Measurements from ENCODE around the gene KCTD7. TPM values are rescaled to one million over a fixed set of nuclear protein-coding genes. Genes with fewer than 3 reads are reported as not detected.
"Not testable (repeated sequence)": the region's sequence is repeated elsewhere in the genome, so short reads cannot be mapped to it uniquely, and the experiment has no call there.

KCTD7 gene
- total and polyA plus RNA-seq, 4 donors = 21.7 to 52.7 (median 38.7) TPM

DNA sequence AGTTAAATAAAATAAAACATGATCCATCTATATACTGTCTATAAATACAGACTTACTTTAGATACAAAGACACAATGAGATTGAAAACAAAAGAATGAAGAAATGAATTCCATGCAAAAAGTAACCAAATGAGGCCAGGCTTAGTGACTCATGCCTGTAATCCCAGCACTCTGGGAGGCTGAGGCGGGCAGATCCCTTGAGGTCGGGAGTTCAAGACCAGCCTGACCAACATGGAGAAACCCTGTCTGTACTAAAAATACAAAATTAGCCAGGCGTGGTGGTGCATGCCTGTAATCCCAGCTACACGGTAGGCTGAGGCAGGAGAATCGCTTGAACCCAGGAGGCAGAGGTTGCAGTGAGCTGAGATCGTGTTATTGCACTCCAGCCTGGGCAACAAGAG lies 59.0 kb downstream of the KCTD7 start:
- not testable (repeated sequence) for DNase-seq (ENCODE audit: low read depth in 4 of 6, low spot score in 6 of 6); H3K27ac ChIP-seq (ENCODE audit: low read depth, low read length); H3K4me3 ChIP-seq (ENCODE audit: low read depth, low read length); H3K9me3 ChIP-seq (ENCODE audit: control insufficient read depth, insufficient read depth, low read length); H3K27me3 ChIP-seq (ENCODE audit: control insufficient read depth, insufficient read depth, low read length); H3K36me3 ChIP-seq (ENCODE audit: control insufficient read depth, insufficient read depth, low read length)
- peaks cover 11% of the 10 kb centered on the region for H3K4me1 ChIP-seq (ENCODE audit: control insufficient read depth, insufficient read depth, low read length)
- WGBS (ENCODE audit: insufficient coverage) = 97% methylated on average over 5 of the region's 6 CpGs

DNA sequence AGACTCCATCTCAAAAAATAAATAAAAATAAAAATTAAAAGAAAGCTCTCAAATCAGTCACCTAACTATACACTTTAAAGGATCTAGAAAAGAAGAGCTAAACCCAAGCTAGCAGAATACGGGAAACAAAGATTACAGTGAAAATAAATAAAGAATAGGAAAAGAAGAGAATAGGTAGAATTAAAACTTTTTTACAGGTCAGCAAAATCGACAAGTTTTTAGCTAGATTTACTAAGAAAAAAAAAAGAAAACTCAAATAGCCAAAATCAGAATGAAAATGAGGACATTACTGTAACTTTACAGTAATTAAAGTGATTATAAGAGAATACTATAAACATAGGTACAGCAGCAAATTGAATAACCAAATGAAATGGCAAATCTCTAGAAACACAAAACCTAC lies 60.4 kb downstream of the KCTD7 start:
- Histone ChIP-seq H3K4me1 (ENCODE audit: control insufficient read depth, insufficient read depth, low read length) (no peaks in the 10 kb centered on the region), H3K27ac (ENCODE audit: low read depth, low read length) (no peak overlapping the region), H3K27me3 (ENCODE audit: control insufficient read depth, insufficient read depth, low read length) (no peaks in the 10 kb centered on the region), H3K4me3 (ENCODE audit: low read depth, low read length) (no peak overlapping the region), H3K36me3 (ENCODE audit: control insufficient read depth, insufficient read depth, low read length) (peaks cover 16% of the 10 kb centered on the region), H3K9me3 (ENCODE audit: control insufficient read depth, insufficient read depth, low read length) (no peaks in the 10 kb centered on the region)
- no CpG with 5 or more reads among the region's 2 CpGs for WGBS (ENCODE audit: insufficient coverage)
- DNase-seq (ENCODE audit: low read depth in 4 of 6, low spot score in 6 of 6) = no peak

DNA sequence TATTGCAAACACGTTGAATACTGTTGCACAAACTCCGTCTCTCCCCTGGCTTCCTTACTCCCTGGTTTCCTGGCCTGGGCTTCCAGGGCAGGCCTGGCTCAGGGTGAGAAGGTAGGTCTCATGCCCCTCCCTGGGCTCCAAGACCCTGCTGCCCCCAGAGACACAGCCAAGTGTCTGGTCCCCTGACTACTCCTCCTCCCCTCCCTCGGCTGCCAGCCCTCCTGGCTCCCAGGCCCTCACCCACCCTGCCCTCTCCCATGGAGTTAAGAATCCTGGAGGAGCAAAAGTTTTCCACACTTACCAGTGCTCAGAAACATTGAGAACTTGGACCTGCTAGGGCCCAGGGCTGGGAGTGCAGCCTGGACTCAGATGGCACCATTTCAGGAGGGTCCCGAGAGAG lies 64.7 kb downstream of the KCTD7 start:
- H3K27ac ChIP-seq (ENCODE audit: low read depth, low read length) = no peak overlapping the region
- H3K9me3 ChIP-seq (ENCODE audit: control insufficient read depth, insufficient read depth, low read length) = no peaks in the 10 kb centered on the region
- no peak overlapping the region for H3K4me3 ChIP-seq (ENCODE audit: low read depth, low read length)
- H3K36me3 ChIP-seq (ENCODE audit: control insufficient read depth, insufficient read depth, low read length) = peaks cover 30% of the 10 kb centered on the region
- no peaks in the 10 kb centered on the region for H3K27me3 ChIP-seq (ENCODE audit: control insufficient read depth, insufficient read depth, low read length)
- H3K4me1 ChIP-seq (ENCODE audit: control insufficient read depth, insufficient read depth, low read length) = peaks cover 16% of the 10 kb centered on the region
- 90% methylated on average over 4 of the region's 4 CpGs for WGBS (ENCODE audit: insufficient coverage)
- DNase-seq (ENCODE audit: low read depth in 4 of 6, low spot score in 6 of 6) = no peak

Other genes starting within 250 kb of the KCTD7 start
- 10 to 100 TPM; 29.6 to 40.3 TPM for gene RABGEF1, start 111.9 kb downstream of the KCTD7 start, total RNA-seq
- gene RABGEF1, start 111.9 kb downstream of the KCTD7 start, polyA plus RNA-seq (ENCODE audit: insufficient read length in 2 of 2) = 10 to 100 TPM; 35.7 to 42.5 TPM

All from spinal cord (tissue), 10 donors.